Midbrain (tissue), 1 donor: ENCODE results near the gene TBX4.
"Not testable (repeated sequence)": the region's sequence is repeated elsewhere in the genome, so short reads cannot be mapped to it uniquely, and the experiment has no call there.

Experiments used
- DNase-seq: peaks from one replicate; lab custom pipeline; 2025; lab: John Stamatoyannopoulos, UW

Gene TBX4

GRCh38 chr17:61498042-61498994 is 46.1 kb downstream of the TBX4 start:
- DNase-seq, result no peak

- DNase-seq, result no peak
Measured at GRCh38 chr17:61499632-61500031, 47.4 kb downstream of the TBX4 start.

DNA sequence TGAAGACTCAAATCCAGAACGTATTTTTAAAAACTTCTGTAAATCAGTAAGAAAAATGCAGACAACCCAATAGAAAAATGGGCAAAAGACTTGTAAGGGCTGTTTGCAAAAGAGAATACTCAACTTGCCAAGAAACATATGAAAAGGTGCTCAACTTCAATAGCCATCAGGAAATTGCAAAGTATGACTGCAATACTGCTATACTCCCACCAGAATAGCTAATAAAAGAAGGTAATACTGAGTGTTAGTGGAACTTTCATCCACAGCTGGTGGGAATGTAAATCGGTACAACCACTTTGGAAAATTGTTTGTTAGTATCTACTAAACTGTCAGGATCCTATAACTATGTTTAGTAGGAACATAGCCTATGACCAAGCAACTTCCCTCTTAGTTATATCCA is 48.1 kb downstream of the TBX4 start:
- no peak for DNase-seq

GRCh38 chr17:61502292-61502691 is 50.1 kb downstream of the TBX4 start:
- no peak for DNase-seq

- no peak for DNase-seq
Measured at GRCh38 chr17:61503961-61504360, 51.7 kb downstream of the TBX4 start.

DNA sequence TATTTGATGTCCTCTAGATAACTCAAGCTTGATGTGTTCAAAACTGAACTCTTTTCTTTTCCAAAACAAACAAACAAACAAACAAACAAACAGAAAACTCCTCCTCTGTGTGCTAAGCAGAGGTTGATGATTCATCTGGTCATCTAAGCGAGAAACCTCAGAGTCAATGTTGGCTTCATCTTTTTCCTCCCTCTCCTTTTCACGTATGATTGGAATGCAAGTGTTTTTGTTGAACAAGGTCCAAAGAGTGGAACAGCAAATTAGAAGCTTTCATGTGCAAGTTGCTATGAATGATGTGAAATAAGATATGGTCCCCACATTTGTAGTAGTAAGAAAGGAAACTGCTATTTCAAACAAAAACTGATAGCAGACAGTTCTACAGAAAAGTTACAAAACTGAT is 52.5 kb downstream of the TBX4 start:
- no peak for DNase-seq

DNA sequence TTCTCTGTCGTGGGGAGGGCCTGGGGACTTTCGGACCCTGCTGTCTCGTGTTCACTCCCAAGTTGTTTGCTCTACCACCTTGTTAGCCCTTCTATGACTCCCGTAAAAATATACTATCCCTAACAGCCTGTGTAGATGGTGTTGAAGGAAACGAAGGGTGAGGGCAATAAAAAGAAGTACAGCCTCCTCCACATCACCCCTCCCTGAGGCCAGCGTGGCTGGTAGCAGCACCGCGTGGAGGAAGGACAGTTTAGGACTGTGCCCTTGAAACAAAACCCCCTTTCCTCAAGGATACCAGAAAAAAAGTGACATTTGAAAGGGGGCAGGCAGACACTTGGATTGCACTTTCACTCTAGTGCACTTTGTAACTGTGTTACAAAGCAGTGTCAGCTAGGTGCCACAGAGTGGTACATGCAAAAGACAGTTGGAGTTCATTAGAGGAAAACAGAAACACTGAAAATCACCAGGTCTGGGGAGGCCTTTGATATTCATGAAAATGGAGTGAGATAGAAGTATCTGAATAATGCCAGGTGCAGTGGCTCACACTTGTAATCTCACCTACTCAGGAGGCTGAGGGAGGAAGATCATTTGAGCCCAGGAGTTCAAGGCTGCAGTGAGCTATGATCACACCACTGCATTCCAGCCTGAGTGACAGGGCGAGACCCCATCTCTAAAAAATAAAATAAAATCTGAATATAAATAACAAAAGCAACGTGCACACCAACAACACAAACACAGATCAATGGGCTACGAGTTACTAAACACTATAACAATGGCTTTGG is 53.8 kb downstream of the TBX4 start:
- DNase-seq, result no peak

GRCh38 chr17:61507383-61508066 is 55.3 kb downstream of the TBX4 start:
- DNase-seq, result no peak

DNA sequence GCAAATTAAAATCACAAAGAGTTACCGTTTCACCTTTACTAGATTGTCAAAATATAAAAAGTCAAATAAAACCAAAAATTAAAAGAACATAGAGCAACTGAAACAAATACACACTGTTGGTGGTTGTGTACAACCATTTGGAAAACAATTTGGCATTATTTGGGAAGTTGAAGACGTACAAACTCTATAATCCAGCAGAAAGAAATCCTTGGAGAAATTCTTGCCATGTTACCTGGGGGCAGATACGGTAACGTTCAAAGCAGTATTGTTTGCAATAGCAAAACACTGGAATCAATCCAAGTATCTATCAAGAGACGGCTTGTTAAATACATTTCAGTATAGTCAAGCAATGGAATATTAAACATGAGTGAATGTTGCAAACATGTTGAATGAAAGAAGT is 56.7 kb downstream of the TBX4 start:
- no peak for DNase-seq

GRCh38 chr17:61509454-61509853 is 57.2 kb downstream of the TBX4 start:
- not testable (repeated sequence) for DNase-seq

DNA sequence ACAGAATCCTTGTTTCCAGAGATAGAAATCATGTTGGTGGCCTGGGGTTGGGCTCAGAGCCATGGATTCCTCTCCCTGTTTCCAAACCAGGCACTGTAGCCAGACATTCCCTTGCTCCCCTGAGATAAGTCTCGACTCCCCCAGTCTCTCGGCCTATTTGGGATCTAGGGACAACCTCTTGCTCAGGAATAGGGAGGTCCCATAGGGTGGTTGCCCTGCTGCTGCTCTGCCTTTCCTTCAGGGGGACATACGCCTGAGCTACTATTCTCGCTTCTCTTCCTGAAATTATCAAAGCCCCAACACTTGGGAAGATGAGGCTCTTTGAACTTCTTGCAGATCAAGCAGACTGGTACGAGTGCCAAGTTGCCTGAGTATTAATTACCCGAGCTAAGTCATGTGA is 58.0 kb downstream of the TBX4 start:
- DNase-seq, result no peak

- no peak for DNase-seq
Measured at GRCh38 chr17:61510991-61511390, 58.8 kb downstream of the TBX4 start.

DNA sequence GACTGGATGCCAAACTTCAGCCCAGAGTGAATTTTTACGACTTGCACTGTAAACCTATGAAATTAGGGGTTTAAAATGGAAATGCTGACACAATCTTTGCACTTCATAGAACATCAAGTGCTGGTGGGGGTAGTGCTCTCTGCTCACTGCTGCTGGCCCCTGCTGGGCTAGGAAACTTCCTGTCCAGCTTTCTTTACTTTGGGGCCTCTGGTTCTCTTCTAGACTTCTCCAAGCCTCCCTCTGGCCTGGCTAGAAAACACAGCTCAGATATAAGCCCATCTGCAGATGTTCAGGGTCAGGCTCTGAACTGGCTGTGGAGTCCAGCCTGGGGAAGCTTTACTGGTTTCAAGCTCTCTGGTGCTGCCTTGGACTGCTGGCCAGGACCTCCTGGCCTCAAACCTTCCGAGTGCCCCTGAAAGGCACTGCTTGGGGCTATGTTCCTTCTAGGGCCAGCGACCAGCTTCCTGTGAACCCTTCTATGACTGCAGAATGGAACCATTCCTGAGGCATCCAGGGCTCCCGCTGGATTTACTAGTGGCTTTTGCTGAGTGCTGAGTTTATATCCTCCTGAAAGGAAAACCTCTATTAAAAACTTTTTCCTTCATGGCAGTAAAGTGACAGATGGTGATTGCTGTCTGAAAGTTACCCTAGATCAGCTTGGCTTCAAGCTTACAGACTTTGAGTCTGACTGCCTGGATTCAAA is 59.4 kb downstream of the TBX4 start:
- no peak for DNase-seq

DNA sequence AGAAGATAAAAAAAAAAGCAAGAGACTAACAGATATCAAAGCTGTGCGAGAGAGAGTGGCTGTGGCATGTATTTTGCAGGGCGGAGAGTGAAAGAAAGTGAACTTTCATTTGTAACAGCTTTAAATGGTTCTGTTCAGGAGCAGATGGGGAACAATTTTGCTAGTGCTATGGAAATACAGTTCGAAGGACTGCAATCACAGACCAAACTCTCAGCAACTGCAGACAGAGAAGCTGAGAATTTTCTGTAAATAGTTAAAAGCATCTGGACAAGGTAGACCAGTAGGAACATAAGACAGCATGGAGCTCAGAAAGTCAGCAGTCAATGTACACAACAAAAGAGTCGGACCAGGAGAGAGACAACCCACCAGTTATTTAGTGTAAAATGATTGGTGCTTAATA is 62.3 kb downstream of the TBX4 start:
- DNase-seq, result no peak

- DNase-seq, result no peak
Measured at GRCh38 chr17:61517265-61517664, 65.0 kb downstream of the TBX4 start.

- no peak for DNase-seq
Measured at GRCh38 chr17:61517843-61518606, 65.8 kb downstream of the TBX4 start.

GRCh38 chr17:61519139-61519538 is 66.9 kb downstream of the TBX4 start:
- no peak for DNase-seq

GRCh38 chr17:61519754-61520440 is 67.7 kb downstream of the TBX4 start:
- no peak for DNase-seq

- DNase-seq, result no peak
Measured at GRCh38 chr17:61520897-61521296, 68.7 kb downstream of the TBX4 start.

DNA sequence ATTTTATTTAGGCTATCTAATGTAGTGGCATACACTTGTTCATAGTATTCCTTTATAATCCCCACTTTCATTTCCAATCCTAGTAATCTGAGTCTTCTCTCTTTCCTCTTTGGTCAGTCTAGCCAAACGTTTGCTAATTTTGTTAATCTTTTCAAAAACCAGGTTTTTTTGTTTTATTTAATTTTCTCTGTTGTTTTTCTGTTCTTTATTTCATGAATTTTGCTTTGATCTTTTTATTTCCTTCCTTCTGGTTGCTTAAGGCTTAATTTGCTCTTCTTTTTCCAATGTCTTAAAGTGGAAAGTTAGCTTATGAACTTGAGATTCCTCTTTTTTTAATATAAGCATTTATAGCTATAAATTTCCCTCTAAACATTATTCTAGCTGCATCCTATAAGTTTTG is 69.9 kb downstream of the TBX4 start:
- DNase-seq, result no peak

DNA sequence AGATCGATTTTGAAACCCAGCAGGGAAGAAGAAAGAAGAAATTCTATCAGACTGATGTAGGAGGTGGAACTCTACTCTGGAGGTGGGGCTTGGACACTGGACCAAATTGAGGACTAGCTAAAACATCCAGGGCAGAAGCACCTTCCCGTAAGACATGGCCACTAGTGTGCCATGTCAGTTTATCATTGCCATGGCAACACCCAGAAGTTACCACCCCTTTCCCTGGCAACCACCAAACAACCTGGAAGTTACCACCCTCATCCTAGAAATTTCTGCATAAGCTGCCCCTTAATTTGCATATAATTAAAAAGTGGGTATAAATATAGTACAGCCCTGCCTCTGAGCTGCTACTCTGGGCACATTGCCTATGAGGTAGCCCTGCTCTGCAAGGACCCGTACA is 72.1 kb downstream of the TBX4 start:
- DNase-seq, result no peak
